SK-N-SH (cell line): ENCODE measurements around the gene GALNT6. TPM values are rescaled to one million over a fixed set of nuclear protein-coding genes. Genes with fewer than 3 reads are reported as not detected.

Source experiments
- CTCF ChIA-PET: fragments of 300-600, 350-600 bp; formaldehyde crosslinking; extraction: SDS; loops from one replicate; lab custom pipeline; 2021; lab: Yijun Ruan, JAX
- POLR2A ChIA-PET: fragments of 350-600 bp; sonication (Branson Sonifier 250); formaldehyde crosslinking; extraction: SDS; loops from one replicate; lab custom pipeline; 2020; ENCODE audit warnings: antibody characterized with exemption, inconsistent platforms; lab: Yijun Ruan, JAX
- DNase-seq: peaks from one replicate; pipeline ENCODE4 v3.0.0; 2012
- H2AFZ ChIP-seq: fragments of 200-600 bp; sonication (generic); 2 replicates; pipeline ENCODE4 v1.8.1; 2016; ENCODE audit warnings: antibody characterized with exemption, mild to moderate bottlenecking, low read depth
- H3F3A ChIP-seq: fragments of 200-600 bp; sonication (generic); replicated peaks from 2 replicates; pipeline ENCODE3; 2016; ENCODE audit warnings: antibody characterized with exemption, mild to moderate bottlenecking; ENCODE audit not compliant: insufficient read depth
- H3K27ac ChIP-seq, 2 experiments: fragments of 200-500 bp in 1 of 2; fragments of 200-600 bp in 1 of 2; sonication (Bioruptor generic) in 1 of 2; sonication (generic), shearing (Covaris generic) in 1 of 2; 2 replicates each; pipeline versions ENCODE4 v1.5.1 to v1.6.1; 2014 to 2016; ENCODE audit warnings: low read depth in 2 of 2, inconsistent platforms in 1 of 2, low read length in 1 of 2, mild to moderate bottlenecking in 1 of 2, mixed read lengths in 1 of 2
- H3K27me3 ChIP-seq: fragments of 200-600 bp; sonication (generic), shearing (Covaris generic); 2 replicates; pipeline ENCODE4 v1.6.1; 2016; ENCODE audit warnings: mixed run types; ENCODE audit not compliant: insufficient read depth
- H3K36me3 ChIP-seq, 2 experiments: fragments of 200-500 bp in 1 of 2; fragments of 200-600 bp in 1 of 2; sonication (Bioruptor generic) in 1 of 2; sonication (generic) in 1 of 2; replicated peaks in 1 of 2; 2 replicates each; pipeline versions ENCODE3 to v1.5.1; 2014 to 2016; ENCODE audit warnings: low read length in 1 of 2, mild to moderate bottlenecking in 1 of 2; ENCODE audit not compliant: insufficient read depth in 2 of 2, control insufficient read depth in 1 of 2
- H3K4me1 ChIP-seq, 2 experiments: fragments of 200-500 bp in 1 of 2; fragments of 200-600 bp in 1 of 2; sonication (Bioruptor generic) in 1 of 2; sonication (generic), shearing (Covaris generic) in 1 of 2; 2 replicates each; pipeline versions ENCODE4 v1.5.1 to v1.6.1; 2014 to 2016; ENCODE audit warnings: low read depth in 1 of 2, low read length in 1 of 2, mixed run types in 1 of 2; ENCODE audit not compliant: insufficient read depth in 2 of 2, control insufficient read depth in 1 of 2
- H3K4me2 ChIP-seq: fragments of 200-600 bp; sonication (generic), shearing (Covaris generic); 2 replicates; pipeline ENCODE4 v1.6.1; 2017; ENCODE audit warnings: mixed run types
- H3K4me3 ChIP-seq, 2 experiments: fragments of 200-500 bp in 1 of 2; fragments of 200-600 bp in 1 of 2; sonication (Bioruptor generic) in 1 of 2; sonication (generic), shearing (Covaris generic) in 1 of 2; 2 replicates each; pipeline versions ENCODE4 v1.5.1 to v1.8.1; 2014 to 2016; ENCODE audit warnings: low read depth in 2 of 2, inconsistent platforms in 1 of 2, low read length in 1 of 2, mild to moderate bottlenecking in 1 of 2, mixed read lengths in 1 of 2, moderate library complexity in 1 of 2
- H3K79me2 ChIP-seq: fragments of 200-600 bp; sonication (generic); 2 replicates; pipeline ENCODE4 v1.8.1; 2017; ENCODE audit warnings: mild to moderate bottlenecking; ENCODE audit not compliant: insufficient read depth
- H3K9ac ChIP-seq: fragments of 200-600 bp; sonication (generic); 2 replicates; pipeline ENCODE4 v1.6.1; 2017; ENCODE audit warnings: mixed run types
- H3K9me2 ChIP-seq: fragments of 200-600 bp; sonication (generic); 2 replicates; pipeline ENCODE4 v1.6.1; 2017; ENCODE audit warnings: mixed run types
- H3K9me3 ChIP-seq: fragments of 200-600 bp; sonication (generic); 2 replicates; pipeline ENCODE4 v1.6.1; 2017; ENCODE audit warnings: mixed run types, mild to moderate bottlenecking, moderate library complexity
- H4K20me1 ChIP-seq: fragments of 200-600 bp; sonication (generic); 2 replicates; pipeline ENCODE4 v1.6.1; 2017; ENCODE audit warnings: mild to moderate bottlenecking, mixed run types; ENCODE audit not compliant: insufficient read depth
- ELF1 ChIP-seq: IDR thresholded peaks from 2 replicates; pipeline ENCODE4 v1.4.0; 2012
- EP300 ChIP-seq, 2 experiments: IDR thresholded peaks; 2 replicates each; pipeline versions ENCODE4 v1.4.0 to v1.6.1; 2012; ENCODE audit warnings: borderline replicate concordance in 1 of 2, low read depth in 1 of 2, low read length in 1 of 2
- FOXJ3 ChIP-seq: sonication (generic); formaldehyde crosslinking; IDR thresholded peaks from 2 replicates; pipeline ENCODE4 v1.5.1; 2020; ENCODE audit warnings: mild to moderate bottlenecking, missing genetic modification reagents
- FOXM1 ChIP-seq: IDR thresholded peaks from 2 replicates; pipeline ENCODE4 v1.4.0; 2012; ENCODE audit warnings: low read depth, mild to moderate bottlenecking
- GABPA ChIP-seq: IDR thresholded peaks from 2 replicates; pipeline ENCODE4 v1.4.0; 2012; ENCODE audit warnings: low read depth, mild to moderate bottlenecking
- GATA2 ChIP-seq: sonication (generic); formaldehyde crosslinking; IDR thresholded peaks from 2 replicates; pipeline ENCODE4 v1.5.0; 2020; ENCODE audit warnings: mild to moderate bottlenecking, missing genetic modification reagents
- IRF3 ChIP-seq: fragments of 150-350 bp; IDR thresholded peaks from 2 replicates; pipeline ENCODE4 v1.6.1; 2016; ENCODE audit warnings: mild to moderate bottlenecking, low read depth, low read length
- JUND ChIP-seq: IDR thresholded peaks from 2 replicates; pipeline ENCODE4 v1.4.0; 2012
- MEF2A ChIP-seq: IDR thresholded peaks from 2 replicates; pipeline ENCODE4 v1.4.0; 2012; ENCODE audit warnings: low read depth, borderline replicate concordance
- NRF1 ChIP-seq: IDR thresholded peaks from 2 replicates; pipeline ENCODE4 v1.6.1; 2012; ENCODE audit warnings: low read depth, mild to moderate bottlenecking, low read length
- RAD21 ChIP-seq: IDR thresholded peaks from 2 replicates; pipeline ENCODE4 v1.6.1; 2012; ENCODE audit warnings: mild to moderate bottlenecking, low read length
- RCOR1 ChIP-seq: fragments of 150-350 bp; IDR thresholded peaks from 2 replicates; pipeline ENCODE4 v1.6.1; 2017; ENCODE audit warnings: antibody characterized with exemption, low read length
- REST ChIP-seq: IDR thresholded peaks from 2 replicates; pipeline ENCODE4 v1.6.1; 2012; ENCODE audit warnings: mild to moderate bottlenecking, low read depth, low read length, moderate library complexity
- RFX5 ChIP-seq: IDR thresholded peaks from 2 replicates; pipeline ENCODE4 v1.6.1; 2012; ENCODE audit warnings: mild to moderate bottlenecking, improper control_type of control experiment, low read length
- RXRA ChIP-seq: IDR thresholded peaks from 2 replicates; pipeline ENCODE4 v1.4.0; 2012; ENCODE audit warnings: low read depth, mild to moderate bottlenecking, borderline replicate concordance
- SIN3A ChIP-seq: IDR thresholded peaks from 2 replicates; pipeline ENCODE4 v1.6.1; 2012; ENCODE audit warnings: low read depth, mild to moderate bottlenecking, low read length, moderate library complexity, borderline replicate concordance
- SMC3 ChIP-seq: IDR thresholded peaks from 2 replicates; pipeline ENCODE4 v1.6.1; 2012; ENCODE audit warnings: low read depth, low read length, improper control_type of control experiment
- TAF1 ChIP-seq: IDR thresholded peaks from 2 replicates; pipeline ENCODE4 v1.6.1; 2012; ENCODE audit warnings: low read depth, mild to moderate bottlenecking, low read length, moderate library complexity, borderline replicate concordance
- TCF12 ChIP-seq: IDR thresholded peaks from 2 replicates; pipeline ENCODE4 v1.4.0; 2012
- USF1 ChIP-seq: IDR thresholded peaks from 2 replicates; pipeline ENCODE4 v1.4.0; 2012; ENCODE audit warnings: low read depth, borderline replicate concordance
- YY1 ChIP-seq: IDR thresholded peaks from 2 replicates; pipeline ENCODE4 v1.4.0; 2012; ENCODE audit warnings: low read depth, mild to moderate bottlenecking
- WGBS: methylation state at CpG from one replicate; pipeline ENCODE4 v1.1.6; 2017; ENCODE audit warnings: low lambda C conversion rate; 5-methylcytosine and 5-hydroxymethylcytosine counted together
- polyA plus RNA-seq, 3 experiments: library from polyadenylated mRNA; depleted of rRNA; stranded (reverse); fragments of >200 nt; gene quantifications; 2 replicates each; pipeline ENCODE4 v1.2.3, GENCODE V29; 2012

GALNT6 gene
- polyA plus RNA-seq, 1 of the 3 experiments (the other 2 are of a cell fraction): 0.74 TPM

- Histone ChIP-seq H2AFZ (no peak overlapping the region), H3K36me3 (no peaks in the 10 kb centered on the region), H3K4me2 (no peak overlapping the region), H3K27me3 (no peaks in the 10 kb centered on the region), H3F3A (no peaks in the 10 kb centered on the region), H3K9me2 (no peaks in the 10 kb centered on the region), H3K4me1 (peaks cover 0 to 19% of the 10 kb centered on the region in 2 experiments; a peak in 2 of 4 replicates), H3K79me2 (no peaks in the 10 kb centered on the region), H3K9ac (no peak overlapping the region), H3K9me3 (no peaks in the 10 kb centered on the region), H3K4me3 (no peak overlapping the region), H3K27ac (no peak overlapping the region), H4K20me1 (no peaks in the 10 kb centered on the region)
- POLR2A ChIA-PET: no interaction called here
- TF ChIP-seq JUND: no peak
- TF ChIP-seq EP300 (IDR thresholded peaks at IDR 0.05; ENCODE audit: borderline replicate concordance in 1 of 2, low read depth in 1 of 2, low read length in 1 of 2): no peak
- no peak for TF ChIP-seq RXRA
- TF ChIP-seq MEF2A: no peak
- no peak for TF ChIP-seq SIN3A
- no peak for TF ChIP-seq RFX5
- no peak for TF ChIP-seq FOXJ3 (CRISPR knock-in tag)
- TF ChIP-seq ELF1: no peak
- TF ChIP-seq FOXM1: no peak
- TF ChIP-seq TAF1: no peak
- TF ChIP-seq YY1: no peak
- TF ChIP-seq RCOR1: no peak
- TF ChIP-seq TCF12: no peak
- TF ChIP-seq RAD21: no peak
- no peak for TF ChIP-seq GABPA
- CTCF ChIA-PET: interaction anchor here (1.2 kb wide), 1 partner anchor 10 kb away, joined by 5 read pairs; no protein-coding TSS in a partner anchor
- WGBS: 97% methylated on average over 7 of the region's 7 CpGs
- no peak for DNase-seq
These were observed 9.0 kb downstream of the GALNT6 start for GRCh38 chr12:51382173-51382572.

- no peaks in the 10 kb centered on the region for H3K9me3 ChIP-seq
- H3K4me2 ChIP-seq: no peak overlapping the region
- no peak for DNase-seq
- no peak overlapping the region; a peak in 1 of 4 replicates for H3K27ac ChIP-seq
- TF ChIP-seq FOXM1 (no peak), SMC3 (no peak), IRF3 (no peak), USF1 (no peak), MEF2A (no peak), NRF1 (no peak), GABPA (no peak), GATA2 (CRISPR knock-in tag) (no peak), FOXJ3 (CRISPR knock-in tag) (no peak), REST (no peak)
- H3F3A ChIP-seq: no peaks in the 10 kb centered on the region
- H4K20me1 ChIP-seq: no peaks in the 10 kb centered on the region
- WGBS: 61% methylated on average over 5 of the region's 5 CpGs
- peaks cover 0 to 21% of the 10 kb centered on the region in 2 experiments; a peak in 2 of 4 replicates for H3K4me1 ChIP-seq
- CTCF ChIA-PET: interaction anchor here (1.1 to 1.5 kb wide), 4 partner anchors 10 to 40 kb away, joined by 3 to 7 read pairs (median 5); no protein-coding TSS in a partner anchor
- no peaks in the 10 kb centered on the region for H3K9me2 ChIP-seq
- H3K9ac ChIP-seq: no peak overlapping the region
- H3K4me3 ChIP-seq: no peak overlapping the region
- POLR2A ChIA-PET: no interaction called here
- H3K79me2 ChIP-seq: no peaks in the 10 kb centered on the region
- no peaks in the 10 kb centered on the region for H3K27me3 ChIP-seq
- no peaks in the 10 kb centered on the region for H3K36me3 ChIP-seq
- no peak overlapping the region for H2AFZ ChIP-seq
These were observed 9.8 kb downstream of the GALNT6 start for GRCh38 chr12:51381226-51382079.
